Heart right ventricle (tissue), 16 donors: Measurements from ENCODE around the gene NPR3. TPM values are rescaled to one million over a fixed set of nuclear protein-coding genes. Genes with fewer than 3 reads are reported as not detected.

ENCODE experiments used
- ATAC-seq, 8 donors: fragments of 200-7000 bp; cut with Tn5 transposase; one replicate each; pipeline ENCODE4 v1.9.1; 2020; ENCODE audit warnings: mild to moderate bottlenecking in 8 of 8, moderate library complexity in 8 of 8, moderate number of reproducible peaks in 1 of 8
- DNase-seq, 2 donors: peaks; one replicate each; pipeline ENCODE4 v3.0.0-alpha.2; 2020
- H3K27ac ChIP-seq, 10 donors: fragments of 200-600 bp; sonication (generic) in 2 of 10; one replicate each; pipeline versions ENCODE4 v1.5.0 to v1.8.0; 2020 to 2022; ENCODE audit warnings: mild to moderate bottlenecking in 3 of 10
- H3K27me3 ChIP-seq, 7 donors: fragments of 200-600 bp; one replicate each; pipeline ENCODE4 v1.8.0; 2021 to 2022; ENCODE audit warnings: mild to moderate bottlenecking in 2 of 7
- H3K36me3 ChIP-seq, 9 donors: fragments of 200-600 bp; sonication (generic) in 1 of 9; one replicate each; pipeline versions ENCODE4 v1.5.0 to v1.8.0; 2020 to 2022; ENCODE audit warnings: mild to moderate bottlenecking in 2 of 9
- H3K4me1 ChIP-seq, 9 donors: fragments of 200-600 bp; sonication (generic) in 1 of 9; one replicate each; pipeline versions ENCODE4 v1.5.0 to v1.8.0; 2020 to 2022; ENCODE audit warnings: mild to moderate bottlenecking in 4 of 9
- H3K4me3 ChIP-seq, 10 donors: fragments of 200-600 bp; sonication (generic) in 2 of 10; one replicate each; pipeline versions ENCODE4 v1.5.0 to v1.8.0; 2020 to 2022; ENCODE audit warnings: mild to moderate bottlenecking in 7 of 10, moderate library complexity in 2 of 10
- H3K9me3 ChIP-seq, 11 donors: fragments of 200-600 bp in 10 of 11; sonication (generic) in 2 of 11; one replicate each; pipeline versions ENCODE4 v1.5.0 to v1.8.0; 2013 to 2022; ENCODE audit warnings: mild to moderate bottlenecking in 2 of 11, control low read depth in 1 of 11, moderate library complexity in 1 of 11
- CTCF ChIP-seq, 9 donors: fragments of 200-600 bp; sonication (generic) in 2 of 9; IDR thresholded peaks; one replicate each; pipeline versions ENCODE4 v1.5.0 to v1.8.0; 2021 to 2022; ENCODE audit warnings: antibody characterized with exemption in 9 of 9, mild to moderate bottlenecking in 5 of 9, moderate library complexity in 1 of 9
- WGBS, 2 donors: extraction: QIAGEN DNeasy Blood & Tissue Kit; methylation state at CpG; one replicate each; pipeline ENCODE4 v1.1.7; 2013; ENCODE audit warnings: inconsistent platforms in 1 of 2; 5-methylcytosine and 5-hydroxymethylcytosine counted together
- intact Hi-C, 10 donors: fragments of 100-400 bp; cut with DNase I; formaldehyde crosslinking; loops; one replicate each; pipeline versions ENCODE4 v1.11.1 to v1.14.2; 2022
- polyA plus RNA-seq, 2 donors: library from polyadenylated mRNA; stranded (reverse); fragments of 200-250 nt; gene quantifications; one replicate each; pipeline ENCODE4 v1.2.3, GENCODE V29; 2013
- total RNA-seq, 10 donors: library from RNA; stranded (reverse); fragmentation: NEBNext Ultra II Directional in 3 of 10; extraction: Animal tissue kit (Norgen Biotek cat#: 25700) in 3 of 10; gene quantifications; one replicate each; pipeline versions ENCODE4 v1.2.1 to v1.2.4, GENCODE V29; 2021 to 2023
- donor health status: Arrhythmogenic right ventricular cardiomyopathy.
- donor health status: ischemic (EF 13 %, LVEDD 7.1; RV severe dilation, severe dysfunction).
- donor health status: healthy with polysubstance abuse.
- donor health status: DM: no; HTN: yes; CAD: no.
- donor health status: DM: no; HTN: no; CAD: no.
- donor health status: ischemic (EF 25% LVEDD 6.9; RV normal size, moderate dysfunction).
- donor health status: ischemic (EF 25% LVEDD 5.7; RV mildly dilated, moderate dysfunction).
- donor health status: healthy.
- donor health status: DM: yes; HTN: yes; CAD: no.
- donor health status: Ischemic cardiomyopathy.
- donor health status: ischemic (EF 35%, LVEDD 5.7; RV mildly dilated, moderate dysfunction).
- donor health status: nonischemic (EF 11% LVEDD 7.7; RV severe dilation, severe dysfunction).
- donor health status: DM: yes; HTN: yes; CAD: no.
- donor health status: PGD.
- donor health status: ischemic (EF 29% LVEDD 5.4; RV normal size, mild dysfunction).
- donor health status: nonischemic (EF 23%, LVEDD 6.1; RV moderate dilation, normal function).

Gene NPR3
- total and polyA plus RNA-seq, 12 donors = 6.0 to 135 (median 32.3) TPM

- WGBS, 2 donors = 46 to 57% methylated on average over 3 of the region's 3 CpGs
- DNase-seq (no peak), ATAC-seq (peak in 3 of 8 donors; percentile 24 to 64 (median 47))
- peaks cover 0 to 32% (median 6%) of the 10 kb centered on the region in 9 donors for H3K4me1 ChIP-seq
- no peaks in the 10 kb centered on the region for H3K9me3 ChIP-seq
- H3K4me3 ChIP-seq = no peak overlapping the region
- no peak for TF ChIP-seq CTCF (IDR thresholded peaks at IDR 0.05)
- no peaks in the 10 kb centered on the region for H3K27me3 ChIP-seq
- intact Hi-C loops = no loop called here
- H3K27ac ChIP-seq = peak overlapping the region in 2 of 10 donors; percentile 8 to 57
- H3K36me3 ChIP-seq = peaks cover 0 to 28% (median 0%) of the 10 kb centered on the region in 9 donors
Measured at GRCh38 chr5:32736842-32737241, 25.7 kb downstream of the NPR3 start.

DNA sequence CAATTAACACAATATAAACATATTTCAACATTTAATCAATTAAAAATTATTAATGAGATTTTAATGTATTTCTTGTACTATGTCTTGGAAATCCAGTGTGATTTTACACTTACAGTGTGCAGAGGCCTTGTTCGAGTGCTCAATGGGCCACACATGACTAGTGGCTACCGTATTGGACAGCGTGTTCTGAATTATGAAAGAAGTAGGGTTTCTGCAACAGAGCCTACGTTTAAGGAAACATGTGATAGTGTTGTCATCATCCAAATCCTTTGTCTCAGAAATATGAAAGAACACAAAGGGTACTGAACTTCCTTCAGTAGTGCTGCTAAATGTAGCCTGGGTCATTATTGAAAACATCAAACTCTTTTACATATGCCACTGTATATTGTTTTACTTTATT, 29.5 kb downstream of the NPR3 start:
- ATAC-seq (no peak), DNase-seq (no peak)
- peaks cover 0 to 27% (median 0%) of the 10 kb centered on the region in 9 donors for H3K4me1 ChIP-seq
- peaks cover 0 to 32% (median 0%) of the 10 kb centered on the region in 9 donors for H3K36me3 ChIP-seq
- H3K27me3 ChIP-seq = no peaks in the 10 kb centered on the region
- TF ChIP-seq CTCF (IDR thresholded peaks at IDR 0.05) = no peak
- H3K4me3 ChIP-seq = no peak overlapping the region
- H3K27ac ChIP-seq = no peak overlapping the region
- H3K9me3 ChIP-seq = no peaks in the 10 kb centered on the region
- WGBS, 2 donors = 75 to 84% methylated on average over 4 of the region's 4 CpGs
- intact Hi-C loops = no loop called here

DNA sequence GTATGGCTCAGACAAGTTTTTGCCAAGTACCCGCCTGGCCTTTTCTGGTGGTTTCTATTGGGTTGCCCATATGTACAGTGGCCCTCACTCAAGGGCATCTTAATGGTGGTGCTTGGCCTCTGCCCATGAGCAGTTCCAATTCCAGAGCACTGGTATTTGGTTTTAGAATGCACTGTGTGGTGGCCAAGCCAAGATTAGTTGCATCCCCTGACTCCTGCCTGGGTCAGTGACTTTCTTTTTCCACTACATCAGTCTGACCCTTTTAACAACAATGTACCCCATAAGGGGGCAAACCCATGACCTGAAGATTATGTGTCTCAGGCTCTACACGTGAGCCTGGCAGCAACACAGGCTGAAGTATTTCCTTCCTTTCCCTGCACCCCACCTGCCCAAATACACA, 34.2 kb downstream of the NPR3 start:
- Histone ChIP-seq H3K9me3 (peaks cover 0 to 16% (median 0%) of the 10 kb centered on the region in 11 donors), H3K36me3 (peaks cover 0 to 21% (median 0%) of the 10 kb centered on the region in 9 donors), H3K4me3 (no peak overlapping the region), H3K27ac (peak overlapping the region in 4 of 10 donors; percentile 43 to 70 (median 66)), H3K4me1 (peaks cover 0 to 13% (median 0%) of the 10 kb centered on the region in 9 donors), H3K27me3 (no peaks in the 10 kb centered on the region)
- peak in 7 of 8 donors; percentile 29 to 91 (median 82) for ATAC-seq
- WGBS, 2 donors = 63 to 70% methylated on average over 2 of the region's 2 CpGs
- peak in 1 of 2 donors; percentile 26 for DNase-seq
- no peak for TF ChIP-seq CTCF (IDR thresholded peaks at IDR 0.05)
- intact Hi-C loops = no loop called here

- TF ChIP-seq CTCF (IDR thresholded peaks at IDR 0.05) = no peak
- no peak overlapping the region for H3K27ac ChIP-seq
- 90 to 94% methylated on average over 4 of the region's 4 CpGs for WGBS, 2 donors
Measured at GRCh38 chr5:32752411-32752810, 41.3 kb downstream of the NPR3 start.

More at GRCh38 chr5:32752411-32752810, 41.3 kb downstream of the NPR3 start:
- Histone ChIP-seq H3K4me3 (no peak overlapping the region), H3K27me3 (no peaks in the 10 kb centered on the region), H3K9me3 (peaks cover 0 to 28% (median 0%) of the 10 kb centered on the region in 11 donors), H3K4me1 (peaks cover 0 to 13% (median 0%) of the 10 kb centered on the region in 9 donors), H3K36me3 (peaks cover 0 to 22% (median 0%) of the 10 kb centered on the region in 9 donors)
- intact Hi-C loops = no loop called here
- DNase-seq (no peak), ATAC-seq (no peak)
